AG04450 (cell line): Measurements from ENCODE around the gene BNC1. TPM values are rescaled to one million over a fixed set of nuclear protein-coding genes. Genes with fewer than 3 reads are reported as not detected.

ENCODE experiments used
- CTCF ChIA-PET: fragments of 300-600, 350-600 bp; formaldehyde crosslinking; extraction: SDS; loops from one replicate; lab custom pipeline; 2022; ENCODE audit warnings: antibody characterized with exemption, inconsistent platforms; lab: Charles Lee
- POLR2A ChIA-PET: fragments of 350-600 bp; formaldehyde crosslinking; extraction: SDS; loops from one replicate; lab custom pipeline; 2021; ENCODE audit warnings: antibody characterized with exemption, inconsistent platforms; lab: Yijun Ruan, JAX
- DNase-seq: peaks from one replicate; pipeline ENCODE4 v3.0.0-alpha.2; 2011; ENCODE audit warnings: low read depth, low spot score
- H3K27ac ChIP-seq: one replicate; pipeline ENCODE4 v1.5.1; 2012; ENCODE audit warnings: low read depth, low read length, control low read depth
- H3K27me3 ChIP-seq: one replicate; pipeline ENCODE4 v1.6.0; 2012; ENCODE audit warnings: low read length; ENCODE audit not compliant: control insufficient read depth, insufficient read depth
- H3K4me3 ChIP-seq: 2 replicates; pipeline ENCODE4 v1.5.1; 2011; ENCODE audit warnings: mild to moderate bottlenecking, low read depth, low read length, control low read depth
- H3K9me3 ChIP-seq: 2 replicates; pipeline ENCODE4 v1.5.1; 2012; ENCODE audit warnings: low read length; ENCODE audit not compliant: control insufficient read depth, insufficient read depth
- polyA plus RNA-seq: library from polyadenylated mRNA; depleted of rRNA; stranded (reverse); fragments of >200 nt; gene quantifications from 2 replicates; pipeline ENCODE4 v1.2.3, GENCODE V29; 2011
- TF ChIP-seq, protein P1 (sequence below): IDR thresholded peaks from 2 replicates; pipeline ENCODE4 v1.5.1; 2011; ENCODE audit warnings: low read depth, low read length, control low read depth, inconsistent platforms

The BNC1 gene
- polyA plus RNA-seq, 1 experiment: 2.2 TPM

DNA sequence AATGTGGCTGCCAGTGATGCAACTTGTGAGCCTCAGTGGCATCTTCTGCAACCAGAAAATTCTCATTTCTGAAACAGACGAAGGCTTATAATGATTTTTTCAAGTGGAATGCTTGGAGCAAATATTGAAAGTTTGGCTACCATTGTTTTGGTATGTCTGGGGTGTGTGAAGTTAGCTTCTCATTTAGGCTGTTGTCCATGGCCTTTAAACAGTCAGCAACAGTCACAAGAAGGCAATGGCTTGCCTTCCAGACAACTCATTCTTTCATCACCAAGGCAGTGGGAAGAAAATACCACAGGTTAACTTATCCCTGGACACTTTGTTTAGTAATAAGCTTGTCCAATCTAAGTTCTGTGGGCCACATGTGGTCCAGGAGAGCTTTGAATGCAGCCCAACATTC, 4.7 kb upstream of the BNC1 start:
- H3K9me3 ChIP-seq: peaks cover 7% of the 10 kb centered on the region; the same call in 1 of the 2 replicates
- H3K27me3 ChIP-seq: peaks cover 9% of the 10 kb centered on the region
- no peak for DNase-seq
- CTCF ChIA-PET: no interaction called here
- no peak overlapping the region for H3K27ac ChIP-seq
- TF ChIP-seq, protein P1, sequence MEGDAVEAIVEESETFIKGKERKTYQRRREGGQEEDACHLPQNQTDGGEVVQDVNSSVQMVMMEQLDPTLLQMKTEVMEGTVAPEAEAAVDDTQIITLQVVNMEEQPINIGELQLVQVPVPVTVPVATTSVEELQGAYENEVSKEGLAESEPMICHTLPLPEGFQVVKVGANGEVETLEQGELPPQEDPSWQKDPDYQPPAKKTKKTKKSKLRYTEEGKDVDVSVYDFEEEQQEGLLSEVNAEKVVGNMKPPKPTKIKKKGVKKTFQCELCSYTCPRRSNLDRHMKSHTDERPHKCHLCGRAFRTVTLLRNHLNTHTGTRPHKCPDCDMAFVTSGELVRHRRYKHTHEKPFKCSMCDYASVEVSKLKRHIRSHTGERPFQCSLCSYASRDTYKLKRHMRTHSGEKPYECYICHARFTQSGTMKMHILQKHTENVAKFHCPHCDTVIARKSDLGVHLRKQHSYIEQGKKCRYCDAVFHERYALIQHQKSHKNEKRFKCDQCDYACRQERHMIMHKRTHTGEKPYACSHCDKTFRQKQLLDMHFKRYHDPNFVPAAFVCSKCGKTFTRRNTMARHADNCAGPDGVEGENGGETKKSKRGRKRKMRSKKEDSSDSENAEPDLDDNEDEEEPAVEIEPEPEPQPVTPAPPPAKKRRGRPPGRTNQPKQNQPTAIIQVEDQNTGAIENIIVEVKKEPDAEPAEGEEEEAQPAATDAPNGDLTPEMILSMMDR: no peak
- POLR2A ChIA-PET: no interaction called here
- H3K4me3 ChIP-seq: no peak overlapping the region

DNA sequence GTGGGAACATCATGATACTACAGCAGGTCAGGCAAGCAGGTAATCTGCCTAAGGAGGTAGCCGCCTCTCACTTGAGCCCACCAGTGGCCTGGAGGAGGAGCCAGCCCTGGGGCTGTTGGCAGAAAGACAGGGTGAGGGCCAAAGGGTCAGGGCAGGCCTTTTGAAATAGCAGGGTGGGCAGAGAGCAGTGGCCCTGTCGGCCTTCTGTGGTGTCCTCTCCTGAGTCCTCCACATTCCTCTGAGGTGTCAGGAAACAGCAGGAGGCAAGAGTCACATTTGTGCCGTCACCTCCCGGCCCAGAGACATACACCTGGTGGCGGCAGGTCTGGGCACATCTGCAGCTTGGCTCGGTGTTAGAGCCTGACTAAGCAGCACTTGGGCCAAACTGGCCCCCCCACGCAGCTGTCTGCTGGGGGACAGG, 3.9 kb upstream of the BNC1 start:
- ChIA-PET CTCF (interaction anchor here (0.8 kb wide), 1 partner anchor 272 kb away, joined by 3 read pairs; no protein-coding TSS in a partner anchor), POLR2A (no interaction called here)
- peak overlapping the region; percentile 61 for H3K27ac ChIP-seq

DNA sequence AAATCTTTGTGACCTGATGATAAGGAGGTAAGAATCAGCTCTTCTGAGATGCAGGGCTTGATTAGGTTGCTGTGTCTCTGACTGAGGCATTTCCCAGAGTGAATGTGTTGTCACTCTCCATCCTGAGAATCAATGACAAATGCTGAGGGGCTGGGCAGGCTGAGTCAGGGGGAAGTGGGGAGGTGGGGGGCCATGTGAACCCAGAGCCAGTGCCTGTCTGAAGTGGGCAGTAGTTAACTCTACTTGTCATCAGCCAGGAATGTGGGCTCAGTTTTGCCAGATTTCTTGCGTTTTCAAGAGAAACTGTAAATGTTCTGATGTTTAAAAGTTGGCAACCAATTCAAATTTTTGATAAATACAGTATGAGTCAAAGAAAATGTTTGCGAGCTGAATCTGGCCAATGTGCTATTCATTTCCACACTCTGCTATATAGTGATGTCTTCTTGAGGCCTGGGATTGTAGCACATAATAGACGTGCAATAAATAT, 3.1 kb upstream of the BNC1 start:
- peak; percentile 86 for DNase-seq
- Histone ChIP-seq H3K4me3 (no peak overlapping the region), H3K27me3 (peaks cover 21% of the 10 kb centered on the region), H3K9me3 (peaks cover 7% of the 10 kb centered on the region; the same call in 1 of the 2 replicates), H3K27ac (peak overlapping the region; percentile 24)
- CTCF ChIA-PET: interaction anchor here (0.5 to 1.2 kb wide), 3 partner anchors 39 to 272 kb away, joined by 3 to 4 read pairs (median 3); no protein-coding TSS in a partner anchor
- POLR2A ChIA-PET: no interaction called here
- TF ChIP-seq, protein P1: no peak

More for the DNA sequence above, 3.9 kb upstream of the BNC1 start:
- TF ChIP-seq, protein P1: no peak
- Histone ChIP-seq H3K4me3 (no peak overlapping the region), H3K9me3 (peaks cover 7% of the 10 kb centered on the region; the same call in 1 of the 2 replicates), H3K27me3 (peaks cover 14% of the 10 kb centered on the region)
- DNase-seq: no peak

DNA sequence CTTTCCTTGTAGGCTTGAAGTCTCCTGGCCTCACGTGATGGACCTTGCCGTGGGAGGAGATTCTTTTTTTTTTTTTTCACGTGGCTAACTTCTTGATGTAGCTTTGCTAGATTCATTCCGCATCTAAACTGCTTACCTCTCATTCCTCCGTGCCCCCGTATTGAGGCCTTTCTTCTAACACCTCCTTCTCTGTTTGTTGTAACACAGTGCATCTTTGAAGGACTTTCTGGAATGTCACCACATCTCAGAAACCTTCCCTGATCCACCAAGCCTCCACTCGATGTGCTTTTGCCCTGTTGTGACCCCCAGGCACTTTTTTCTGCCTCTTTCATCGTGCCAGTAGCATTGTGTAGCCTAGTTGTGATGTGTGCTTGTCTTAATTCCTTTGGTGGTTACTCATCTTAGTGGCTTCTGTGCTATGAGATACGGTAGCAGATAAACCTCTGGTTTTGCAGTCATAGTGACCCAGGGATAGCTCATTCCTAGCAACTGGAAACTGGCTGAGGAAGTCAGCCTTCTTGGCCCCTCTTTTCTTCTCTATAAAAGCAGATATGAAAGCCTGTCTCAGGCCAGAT, 1.6 kb upstream of the BNC1 start:
- peak; percentile 26 for DNase-seq
- CTCF ChIA-PET: interaction anchor here (1.4 kb wide), 1 partner anchor 38 kb away, joined by 7 read pairs; no protein-coding TSS in a partner anchor
- Histone ChIP-seq H3K9me3 (peaks cover 7% of the 10 kb centered on the region; the same call in 1 of the 2 replicates), H3K27ac (peak overlapping the region; percentile 12), H3K27me3 (peaks cover 35% of the 10 kb centered on the region), H3K4me3 (no peak overlapping the region)
- TF ChIP-seq, protein P1: no peak
- POLR2A ChIA-PET: no interaction called here
